Neutrophil (primary cell): Measurements from ENCODE around the gene SPEG.

Experiments
- H3K27ac ChIP-seq: fragments of 200-600 bp; sonication (generic); 2 replicates; pipeline ENCODE4 v1.5.1; 2016; ENCODE audit warnings: mild to moderate bottlenecking, moderate library complexity
- H3K27me3 ChIP-seq: fragments of 200-600 bp; sonication (generic); 2 replicates; pipeline ENCODE4 v1.6.0; 2016; ENCODE audit warnings: mild to moderate bottlenecking
- H3K36me3 ChIP-seq: fragments of 200-600 bp; sonication (generic); 2 replicates; pipeline ENCODE4 v1.5.1; 2017
- H3K4me1 ChIP-seq, 2 experiments: fragments of 200-600 bp in 1 of 2; sonication (generic) in 1 of 2; 1 replicate in 1 of 2; 2 replicates in 1 of 2; pipeline versions ENCODE4 v1.5.1 to v1.6.1; 2013 to 2016; ENCODE audit warnings: low read depth in 1 of 2, low read length in 1 of 2, mild to moderate bottlenecking in 1 of 2, moderate library complexity in 1 of 2; ENCODE audit not compliant: control insufficient read depth in 1 of 2, insufficient read depth in 1 of 2
- H3K4me3 ChIP-seq, 2 experiments: fragments of 200-600 bp in 1 of 2; sonication (generic) in 1 of 2; 1 replicate in 1 of 2; 2 replicates in 1 of 2; pipeline ENCODE4 v1.5.1; 2013 to 2016; ENCODE audit warnings: low read depth in 1 of 2, low read length in 1 of 2, mild to moderate bottlenecking in 1 of 2, moderate library complexity in 1 of 2
- H3K9me3 ChIP-seq: fragments of 200-600 bp; sonication (generic); 2 replicates; pipeline ENCODE4 v1.5.1; 2016
- CTCF ChIP-seq: fragments of 200-600 bp; sonication (generic); IDR thresholded peaks from 2 replicates; pipeline ENCODE4 v1.5.1; 2016; ENCODE audit warnings: antibody characterized with exemption

SPEG gene

GRCh38 chr2:219453671-219454590, 19.3 kb downstream of the SPEG start:
- H3K27me3 ChIP-seq, result peaks cover 65% of the 10 kb centered on the region
- H3K36me3 ChIP-seq, result no peaks in the 10 kb centered on the region
- no peak for TF ChIP-seq CTCF
- no peaks in the 10 kb centered on the region for H3K9me3 ChIP-seq
- H3K27ac ChIP-seq, result no peak overlapping the region
- H3K4me3 ChIP-seq, result no peak overlapping the region
- no peaks in the 10 kb centered on the region for H3K4me1 ChIP-seq

GRCh38 chr2:219455581-219455980, 20.9 kb downstream of the SPEG start:
- Histone ChIP-seq H3K4me1 (no peaks in the 10 kb centered on the region), H3K27ac (no peak overlapping the region), H3K36me3 (no peaks in the 10 kb centered on the region), H3K27me3 (peaks cover 48% of the 10 kb centered on the region), H3K9me3 (no peaks in the 10 kb centered on the region), H3K4me3 (no peak overlapping the region)
- no peak for TF ChIP-seq CTCF

- H3K27me3 ChIP-seq, result peaks cover 25% of the 10 kb centered on the region
- no peak overlapping the region for H3K27ac ChIP-seq
- no peaks in the 10 kb centered on the region for H3K9me3 ChIP-seq
- no peak for TF ChIP-seq CTCF
- H3K4me1 ChIP-seq, result no peaks in the 10 kb centered on the region
- no peak overlapping the region for H3K4me3 ChIP-seq
- H3K36me3 ChIP-seq, result no peaks in the 10 kb centered on the region
These were observed 23.2 kb downstream of the SPEG start for GRCh38 chr2:219457784-219458369.

- Histone ChIP-seq H3K4me3 (no peak overlapping the region), H3K36me3 (no peaks in the 10 kb centered on the region)
These were observed 24.4 kb downstream of the SPEG start for GRCh38 chr2:219458996-219459395.

More at GRCh38 chr2:219458996-219459395, 24.4 kb downstream of the SPEG start:
- Histone ChIP-seq H3K4me1 (no peaks in the 10 kb centered on the region), H3K27ac (no peak overlapping the region), H3K9me3 (no peaks in the 10 kb centered on the region), H3K27me3 (peaks cover 14% of the 10 kb centered on the region)
- TF ChIP-seq CTCF, result no peak
